SIG-M5 treated with dmso at 0.1 percent for 504 hours (cell line): ENCODE measurements around the gene COQ10B.
"Not testable (repeated sequence)": the region's sequence is repeated elsewhere in the genome, so short reads cannot be mapped to it uniquely, and the experiment has no call there.

Source experiments
- DNase-seq: peaks from one replicate; lab custom pipeline; 2025; ENCODE audit not compliant: unreplicated experiment; lab: John Stamatoyannopoulos, UW

Gene COQ10B

DNA sequence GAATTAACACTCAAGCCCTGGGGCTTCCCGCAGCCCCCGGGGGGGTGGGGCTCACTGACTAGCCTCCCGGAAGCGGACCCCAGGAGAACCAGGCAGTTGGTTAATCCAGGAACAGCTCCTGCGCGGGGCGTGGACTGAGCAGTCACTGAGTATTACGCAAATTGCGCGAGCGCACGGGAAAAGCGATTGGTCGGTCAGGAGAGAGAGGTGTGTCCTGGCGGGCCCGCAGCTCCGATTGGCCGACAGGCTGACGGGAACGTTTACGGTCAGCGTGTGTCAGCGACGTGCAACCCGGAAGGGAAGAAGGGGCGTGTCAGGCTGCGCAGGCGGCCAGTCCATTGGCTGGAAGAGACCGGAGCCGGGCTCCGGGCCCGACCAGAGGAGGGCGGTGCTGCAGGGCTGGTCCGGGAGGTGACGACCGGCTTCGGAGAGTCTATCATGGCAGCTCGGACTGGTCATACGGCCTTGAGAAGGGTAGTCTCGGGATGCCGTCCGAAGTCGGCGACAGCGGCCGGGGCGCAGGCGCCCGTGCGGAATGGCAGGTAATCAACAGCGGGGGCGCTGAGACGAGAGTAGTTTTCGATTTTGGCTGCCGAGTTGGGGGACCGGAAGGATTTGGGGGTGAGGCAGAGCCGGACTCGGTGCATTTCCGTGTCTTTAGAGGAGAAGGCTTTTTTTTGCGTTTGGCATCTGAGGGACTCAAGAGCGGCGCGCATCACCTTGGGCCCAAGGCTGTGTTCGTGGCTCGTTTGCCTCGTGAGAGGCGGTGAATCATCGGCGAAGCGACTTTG is at the start of gene COQ10B:
Gene COQ10B (plus strand): TSS at position 430 of the 791 bp plus-strand sequence. CDS start 9 bp downstream, at position 439.
- peak; percentile 100 for DNase-seq

DNA sequence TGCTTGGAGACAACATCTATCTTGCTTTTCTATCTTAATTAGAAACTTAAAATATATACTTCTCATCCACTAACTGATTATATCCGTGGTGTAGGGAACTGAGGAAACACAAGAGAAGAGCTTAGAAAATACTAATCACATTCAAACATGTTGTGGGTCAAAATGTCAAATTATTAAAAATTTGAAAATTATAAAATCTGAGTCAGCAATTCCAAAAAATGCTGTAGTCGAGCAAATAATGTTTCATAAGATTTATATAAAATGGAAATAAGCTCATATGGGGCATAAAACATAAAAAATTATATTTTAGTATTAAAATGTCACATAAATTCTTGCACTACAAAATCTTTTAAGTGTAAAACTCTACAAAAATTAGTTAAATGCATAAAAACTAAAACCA is 47.8 kb upstream of the COQ10B start:
- no peak for DNase-seq

DNA sequence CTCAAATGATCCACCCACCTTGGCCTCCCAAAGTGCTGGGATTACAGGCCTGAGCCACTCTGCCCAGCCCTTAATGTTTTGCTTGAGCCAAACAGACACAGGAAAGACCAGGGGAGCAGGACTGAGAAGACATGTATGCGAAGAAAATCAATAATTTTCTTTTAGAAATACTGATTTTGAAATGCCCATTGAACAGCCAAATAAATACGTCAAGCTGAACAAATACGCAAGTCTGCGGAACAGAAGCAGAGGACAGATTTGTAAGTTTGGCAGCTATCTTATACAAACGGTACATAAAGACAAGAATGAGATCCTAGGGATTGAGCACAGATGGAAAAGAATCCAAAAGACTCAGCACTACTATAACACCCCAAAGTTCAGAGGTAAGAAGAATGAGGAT is 39.3 kb upstream of the COQ10B start:
- no peak for DNase-seq

DNA sequence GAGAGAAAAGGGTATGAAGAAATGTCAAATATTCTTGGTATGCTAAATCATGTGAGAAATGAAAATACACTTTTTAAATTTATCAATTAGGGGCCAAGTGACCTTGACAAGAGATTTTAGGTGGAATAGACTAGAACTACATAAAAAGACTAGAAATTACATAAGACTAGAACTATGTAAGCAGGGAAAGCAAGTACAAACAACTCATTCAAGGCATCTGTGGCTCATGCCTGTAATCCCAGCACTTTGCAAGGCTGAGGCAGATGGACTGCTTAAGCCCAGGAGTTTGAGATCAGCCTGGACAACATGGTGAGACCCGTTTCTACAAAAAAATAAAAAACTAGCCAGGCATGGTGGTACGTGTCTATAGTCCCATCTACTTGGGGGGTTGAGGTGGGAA is 38.8 kb upstream of the COQ10B start:
- DNase-seq: no peak

DNA sequence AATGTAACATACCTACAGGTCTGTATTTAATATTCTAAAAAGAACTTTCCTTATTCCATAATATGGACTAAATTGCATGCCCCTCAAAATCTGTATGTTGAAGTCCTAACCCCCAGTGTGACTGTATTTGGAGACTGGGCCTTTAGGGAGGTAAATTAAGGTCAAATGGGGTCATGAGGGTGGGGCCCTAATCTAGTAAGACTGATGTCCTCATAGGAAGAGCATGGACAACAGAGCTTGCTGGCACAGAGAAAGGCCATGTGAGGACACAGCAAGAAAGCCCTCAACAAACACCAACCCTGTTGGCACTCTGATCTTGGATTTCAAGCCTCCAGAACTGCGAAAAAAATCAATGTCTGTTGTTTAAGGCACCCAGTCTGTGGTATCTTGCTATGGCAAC is 37.1 kb upstream of the COQ10B start:
- DNase-seq: no peak

DNA sequence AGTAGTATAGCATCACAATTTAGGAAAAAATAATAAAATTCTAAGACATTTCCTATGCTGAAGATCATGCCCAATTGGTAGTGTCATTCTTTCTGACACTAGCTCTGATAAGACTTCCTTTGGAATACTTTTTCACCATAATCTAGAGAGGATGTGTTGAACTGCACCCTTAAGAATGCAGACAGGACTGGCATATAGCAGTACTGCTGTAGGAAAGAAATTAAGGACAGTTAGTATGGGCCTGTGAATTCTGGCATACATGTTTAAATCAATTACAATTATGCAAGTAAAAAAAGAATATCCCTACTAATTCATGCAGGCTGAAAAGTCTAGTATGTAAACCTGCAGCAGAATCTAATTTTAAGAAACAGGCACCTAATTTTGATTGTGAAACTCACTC is 33.9 kb upstream of the COQ10B start:
- no peak for DNase-seq

DNA sequence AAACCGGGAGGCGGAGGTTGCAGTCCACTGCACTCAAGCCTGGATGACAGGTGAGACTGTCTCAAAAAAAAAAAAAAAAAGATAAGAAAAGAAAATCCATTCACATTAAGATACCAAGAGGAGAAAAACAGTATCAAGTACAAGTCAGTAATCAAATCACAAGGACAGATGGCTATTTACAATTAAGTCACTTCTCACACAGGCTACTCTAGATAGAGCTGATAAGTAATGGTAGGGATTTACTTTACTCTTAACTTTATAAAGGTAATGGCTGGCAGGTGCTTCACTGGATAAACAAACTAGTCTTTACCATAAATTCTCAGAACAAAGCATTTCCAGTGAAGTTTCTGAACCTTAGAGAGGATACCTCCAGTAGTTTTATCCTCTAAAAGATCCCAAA is 30.0 kb upstream of the COQ10B start:
- no peak for DNase-seq

DNA sequence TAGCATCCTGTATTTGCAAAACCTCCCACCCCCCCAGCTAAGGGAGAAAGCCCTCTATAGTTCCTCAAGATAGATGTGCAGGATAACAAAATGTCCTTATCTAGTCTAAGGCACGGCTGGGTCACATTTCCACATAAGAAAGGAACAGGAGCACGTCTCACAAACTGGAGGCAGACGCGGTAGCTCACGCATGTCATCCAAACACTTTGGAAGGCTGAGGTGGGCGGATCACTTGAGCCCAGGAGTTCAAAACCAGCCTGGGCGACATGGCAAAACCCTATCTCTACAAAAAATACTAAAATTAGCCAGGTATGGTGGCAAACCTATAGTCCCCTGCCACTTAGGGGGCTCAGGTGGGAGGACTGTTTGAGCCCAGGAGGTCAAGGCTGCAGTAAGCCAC is 27.8 kb upstream of the COQ10B start:
- no peak for DNase-seq

DNA sequence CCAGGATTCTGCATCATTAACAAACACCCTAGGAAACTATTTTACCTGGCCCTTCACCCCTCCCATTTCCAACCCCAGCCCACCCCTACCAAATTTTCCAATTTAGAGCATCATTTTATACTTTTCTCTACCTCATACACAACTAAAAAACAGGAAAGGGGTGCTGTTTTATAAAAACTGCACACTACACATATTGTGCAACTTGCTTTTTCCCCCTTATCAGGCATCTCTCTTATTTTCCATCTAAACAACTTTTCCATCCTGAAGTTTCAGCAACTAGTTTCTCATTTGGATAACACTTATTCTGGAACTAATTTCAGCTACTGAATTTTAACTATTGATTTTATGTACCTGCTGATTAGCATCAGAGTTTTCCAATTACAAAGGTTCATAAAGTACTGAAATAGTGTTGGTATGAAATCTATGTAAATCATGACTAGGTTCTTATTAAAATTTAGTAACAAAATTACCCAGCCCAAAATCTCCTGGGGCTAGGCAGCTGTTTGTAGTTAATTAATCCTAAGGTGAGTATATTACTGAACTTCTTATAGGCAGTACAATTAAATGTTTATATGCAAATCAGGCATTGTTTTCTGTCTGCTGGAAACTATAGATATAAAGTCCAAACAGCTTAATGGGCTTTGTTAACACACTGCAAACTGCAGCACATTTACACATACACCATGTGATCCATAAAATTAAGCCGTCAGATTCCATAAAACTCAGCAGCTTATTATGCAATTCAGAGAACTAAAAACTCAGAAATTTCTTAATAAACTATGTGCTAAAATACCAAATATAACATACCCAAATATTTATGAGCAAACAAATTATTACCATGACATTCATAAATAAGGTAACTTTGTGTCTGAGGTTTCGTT is 26.4 kb upstream of the COQ10B start:
- no peak for DNase-seq

DNA sequence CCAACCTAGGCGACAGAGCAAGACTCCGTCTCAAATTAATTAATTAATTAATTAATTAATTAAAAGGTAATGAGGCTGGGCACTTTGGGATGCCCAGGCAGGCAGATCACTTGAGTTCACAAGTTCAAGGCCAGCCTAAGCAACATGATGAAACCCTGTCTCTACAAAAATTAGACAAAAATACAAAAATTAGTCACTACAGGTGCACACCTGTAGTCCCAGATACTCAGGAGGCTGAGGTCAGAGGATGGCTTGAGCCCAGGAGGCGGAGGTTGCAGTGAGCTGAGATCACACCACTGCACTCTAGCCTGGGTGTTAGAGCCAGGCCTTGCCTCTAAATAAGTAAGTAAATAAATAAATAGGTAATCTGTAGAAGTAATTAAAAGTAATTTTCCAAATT is 25.4 kb upstream of the COQ10B start:
- no peak for DNase-seq

DNA sequence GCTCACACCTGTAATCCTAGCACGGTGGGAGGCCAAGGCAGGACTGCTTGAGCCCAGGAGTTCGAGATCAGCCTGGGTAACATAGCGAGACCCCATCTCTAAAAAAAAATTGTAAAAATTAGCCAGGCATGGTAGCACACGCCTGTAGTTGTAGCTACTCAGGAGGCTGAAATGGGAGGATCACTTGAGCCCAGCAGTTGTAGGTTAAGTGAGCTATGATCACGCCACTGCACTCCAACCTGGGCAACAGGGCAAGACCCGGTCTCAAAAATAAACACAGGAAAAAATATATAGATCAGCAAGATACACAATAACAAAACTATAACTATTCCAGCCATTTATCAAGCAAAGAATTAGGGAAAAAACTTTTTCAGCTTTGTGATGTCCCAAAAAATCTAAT is 21.5 kb upstream of the COQ10B start:
- DNase-seq: no peak

DNA sequence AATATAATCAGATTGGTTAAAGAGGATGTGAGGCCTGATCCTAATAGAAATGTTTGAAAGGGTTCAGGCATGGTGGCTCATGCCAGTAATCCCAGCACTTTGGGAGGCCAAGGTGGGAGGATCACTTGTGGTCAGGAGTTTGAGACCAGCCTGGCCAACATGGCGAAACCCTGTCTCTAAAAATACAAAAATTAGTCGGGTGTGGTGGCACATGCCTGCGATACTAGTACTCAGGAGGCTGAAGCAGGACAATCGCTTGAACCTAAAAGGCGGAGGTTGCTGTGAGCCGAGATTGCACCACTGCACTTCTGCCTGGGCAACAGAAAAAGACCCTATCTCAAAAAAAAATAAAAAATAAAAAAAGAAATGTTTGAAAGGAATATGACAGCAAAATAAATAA is 20.8 kb upstream of the COQ10B start:
- DNase-seq: not testable (repeated sequence)

DNA sequence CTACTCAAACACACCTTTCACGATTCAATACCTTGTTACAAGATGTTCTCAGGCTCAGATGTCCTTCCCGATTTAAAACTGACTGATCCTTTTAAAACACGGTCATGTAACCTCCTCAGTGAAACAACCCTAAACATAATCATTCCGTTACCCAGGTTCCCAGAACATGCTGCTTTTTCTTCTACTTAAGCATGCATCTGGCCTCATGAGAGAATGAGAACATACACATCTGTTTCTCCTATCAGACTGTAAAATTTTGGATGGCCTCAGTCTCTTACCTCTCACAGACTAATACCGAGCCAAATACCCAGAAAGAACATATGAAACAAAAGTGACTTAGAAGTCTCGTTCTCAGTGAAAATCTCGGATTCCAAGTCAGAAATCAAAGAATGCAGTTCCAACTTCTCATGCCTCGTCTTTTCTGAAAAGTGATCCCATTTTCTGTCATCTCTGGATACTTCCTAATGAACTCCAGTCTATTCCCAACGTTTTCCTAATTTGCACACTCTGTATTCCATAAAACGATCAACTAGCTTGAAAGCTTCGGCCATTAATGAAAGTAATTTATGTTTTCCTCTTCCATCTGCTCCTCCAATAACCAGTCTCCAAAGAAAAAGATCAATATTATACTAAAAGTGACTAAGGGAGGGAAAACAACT is 19.4 kb upstream of the COQ10B start:
- DNase-seq: peak; percentile 28

DNA sequence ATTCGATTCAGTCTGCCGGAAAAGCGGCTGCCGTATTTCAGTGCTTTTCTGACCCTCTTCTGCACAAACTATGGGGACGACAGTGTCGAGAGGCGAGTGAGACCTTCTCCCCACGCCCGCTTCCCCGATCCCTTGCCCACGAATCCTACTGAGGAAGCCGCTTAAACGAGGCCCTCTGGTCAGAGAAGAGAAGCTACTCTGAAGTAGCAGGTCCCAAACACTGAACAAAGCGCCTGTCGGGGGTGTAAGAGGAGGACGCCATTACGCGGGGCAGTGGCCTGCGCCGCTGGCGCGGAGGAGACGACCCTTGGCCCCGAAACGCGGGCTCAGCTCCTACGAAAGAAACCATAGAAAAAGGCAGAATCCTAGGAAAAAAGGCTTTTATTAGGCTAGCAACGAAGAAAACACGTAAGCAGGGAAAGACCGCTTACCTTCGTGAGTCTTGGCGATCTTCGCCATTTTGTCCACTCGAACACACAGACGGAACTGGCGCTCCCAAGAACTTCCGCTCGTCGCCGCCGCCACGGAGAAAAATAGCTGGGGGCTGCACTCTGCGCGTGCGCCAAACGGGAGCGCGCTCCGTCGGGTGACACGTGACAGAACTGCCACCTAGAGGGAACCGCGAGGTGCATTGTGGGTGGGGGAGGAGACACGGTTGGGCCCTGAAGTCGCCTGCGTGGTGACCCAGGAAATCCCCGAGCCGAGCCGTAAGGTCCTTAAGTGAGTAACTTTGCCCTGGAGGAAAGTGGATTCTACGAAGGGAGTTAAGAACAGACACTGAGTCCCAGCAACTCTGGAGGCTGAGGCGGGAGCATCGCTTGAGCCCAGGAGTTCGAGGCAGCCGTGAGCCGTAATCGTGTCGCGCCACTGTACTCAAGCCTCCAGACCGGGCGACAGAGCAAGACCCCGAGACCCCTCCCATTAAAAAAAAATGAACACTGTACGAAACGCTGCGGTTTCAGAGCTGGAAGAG is 18.5 kb upstream of the COQ10B start, which contains the start of gene SF3B1:
Gene SF3B1 (minus strand): TSS at position 488 of the 973 bp plus-strand sequence. CDS start 29 bp downstream, at position 459.
- peak; percentile 98 for DNase-seq

DNA sequence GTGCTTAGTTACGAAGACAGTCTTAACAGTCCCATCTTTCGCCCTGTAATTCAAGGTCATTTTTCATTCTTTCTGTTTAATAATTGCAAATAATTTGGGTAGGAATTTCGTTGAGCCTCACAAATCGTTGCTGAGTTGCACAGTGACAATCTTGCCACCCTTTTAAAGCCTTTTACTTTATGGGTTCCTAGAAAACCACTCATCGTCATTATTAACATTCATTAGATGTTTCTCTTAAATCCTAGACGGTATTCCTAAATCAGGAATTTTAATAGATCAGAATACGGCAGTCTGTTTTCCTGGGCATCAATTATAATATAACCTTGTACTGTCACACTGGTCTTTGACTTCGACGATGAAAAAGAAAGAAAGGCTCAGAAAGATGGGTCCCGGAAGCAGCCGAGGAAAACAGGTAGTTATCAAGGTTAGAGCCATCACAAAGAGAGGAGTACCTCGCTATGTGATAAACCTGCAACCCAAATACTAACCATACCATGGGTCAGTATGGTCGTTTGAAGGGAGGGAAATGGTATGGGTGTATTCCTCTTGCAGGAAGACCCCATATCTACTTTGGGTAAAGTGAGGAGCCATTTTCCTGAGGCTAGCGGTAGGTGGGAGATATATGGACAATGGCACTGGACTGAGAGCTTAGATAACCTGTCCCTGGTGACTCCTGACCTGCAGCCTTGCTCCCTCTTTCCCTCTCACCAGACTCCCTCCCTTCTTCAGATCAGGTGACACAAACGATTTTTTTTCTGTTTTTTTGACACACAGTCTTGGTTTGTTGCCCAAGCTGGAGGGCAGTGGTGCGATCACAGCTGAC is 17.5 kb upstream of the COQ10B start:
- peak; percentile 22 for DNase-seq

DNA sequence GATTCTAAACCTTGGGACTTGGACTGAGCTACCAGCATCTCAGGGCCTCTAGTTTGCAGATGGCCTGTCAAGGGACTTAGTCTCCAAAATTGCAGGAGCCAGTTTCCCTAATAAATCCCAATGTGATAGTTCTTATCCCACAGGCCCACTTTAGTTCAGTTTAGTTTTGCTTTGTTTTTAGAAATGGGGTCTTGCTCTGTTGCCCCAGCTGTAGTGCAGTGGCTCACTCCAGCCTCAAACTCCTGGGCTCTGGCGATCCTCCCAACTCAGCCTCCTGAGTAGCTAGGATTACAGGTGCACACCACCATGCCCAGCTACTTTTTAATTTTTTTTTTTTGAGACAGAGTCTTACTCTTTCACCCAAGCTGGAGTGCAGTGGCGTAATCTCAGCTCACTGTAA is 16.0 kb upstream of the COQ10B start:
- no peak for DNase-seq

DNA sequence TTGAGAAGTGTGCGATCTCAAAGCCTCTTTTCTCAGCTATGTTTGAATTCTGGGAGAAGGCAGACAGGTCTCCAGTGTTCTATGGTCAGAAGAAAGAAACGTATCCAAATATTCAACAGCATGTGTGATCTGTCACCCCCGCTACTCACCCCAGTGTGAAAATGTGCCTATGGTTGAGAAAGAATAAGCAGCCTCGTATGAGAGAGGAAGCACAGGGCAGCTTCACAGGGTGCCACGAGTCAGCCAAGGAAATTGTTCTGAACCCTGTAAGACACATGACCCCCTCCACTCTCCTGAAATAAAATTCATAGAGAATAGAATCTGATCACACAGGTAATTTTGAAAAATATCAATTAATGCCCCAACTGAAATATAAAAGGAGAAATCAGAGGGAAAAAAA is 10.5 kb upstream of the COQ10B start:
- DNase-seq: no peak

DNA sequence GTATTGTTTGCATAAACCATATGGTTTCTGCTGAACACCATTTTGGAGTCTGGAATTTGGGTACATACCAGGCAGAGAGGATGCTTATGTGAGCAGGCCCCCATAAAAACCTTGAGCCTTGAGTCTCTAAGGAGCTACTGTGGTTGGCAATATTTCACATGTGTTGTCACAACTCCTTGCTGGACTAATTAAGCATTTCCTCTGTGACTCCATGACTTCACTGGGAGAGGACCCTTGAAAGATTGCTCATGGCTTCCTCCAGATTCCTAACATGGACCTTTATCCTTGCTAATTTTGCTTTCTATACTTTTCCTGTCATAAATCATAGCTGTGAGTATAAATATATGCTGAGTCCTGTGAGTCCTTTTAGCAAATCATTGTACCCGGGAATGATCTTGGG is 7.6 kb upstream of the COQ10B start:
- no peak for DNase-seq

DNA sequence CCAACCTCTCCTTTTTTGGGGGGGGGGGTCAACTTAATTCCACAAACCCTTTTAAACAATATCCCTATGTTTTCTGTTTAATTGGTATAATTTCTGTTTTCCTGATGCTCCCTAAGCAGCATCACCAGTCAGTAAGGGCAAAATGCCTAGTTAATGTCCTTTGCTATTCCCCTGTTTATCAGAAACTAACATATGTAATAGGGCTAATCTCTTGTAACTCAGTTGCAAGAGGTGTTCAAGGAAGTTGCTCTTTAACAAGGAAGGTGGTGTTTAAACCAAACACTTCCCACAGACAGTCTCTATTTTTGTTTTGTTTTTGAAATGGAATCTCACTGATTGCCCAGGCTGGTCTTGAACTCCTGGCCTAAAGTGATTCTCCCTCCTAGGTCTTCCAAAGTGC is 6.5 kb upstream of the COQ10B start:
- DNase-seq: no peak

DNA sequence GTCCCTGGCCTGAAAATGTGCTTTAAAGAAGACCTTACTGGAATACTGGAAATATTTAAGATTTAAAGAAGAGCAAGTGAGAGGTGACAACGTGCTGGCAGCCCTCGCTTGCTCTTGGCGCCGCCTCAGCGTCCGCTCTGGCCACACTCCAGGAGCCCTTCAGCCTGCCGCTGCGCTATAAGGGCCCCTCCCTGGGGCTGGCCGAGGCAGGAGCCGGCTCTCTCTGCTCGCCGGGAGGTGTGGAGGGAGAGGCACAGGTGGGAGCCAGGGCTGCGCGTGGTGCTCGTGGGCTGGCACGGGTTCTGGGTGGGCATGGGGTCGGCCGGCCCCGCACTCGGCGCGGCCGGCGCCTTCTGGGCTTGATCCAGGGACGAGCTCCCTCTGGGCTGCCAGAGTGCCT is 2.9 kb upstream of the COQ10B start:
- DNase-seq: no peak
